ENCODE data around the gene RGMA. TPM values are rescaled to one million over a fixed set of nuclear protein-coding genes. Genes with fewer than 3 reads are reported as not detected.

The RGMA gene
- total RNA-seq, 6 experiments from 2014 or later = 0.06 to 0.32 (median 0.25) TPM; not detected in 2

DNA sequence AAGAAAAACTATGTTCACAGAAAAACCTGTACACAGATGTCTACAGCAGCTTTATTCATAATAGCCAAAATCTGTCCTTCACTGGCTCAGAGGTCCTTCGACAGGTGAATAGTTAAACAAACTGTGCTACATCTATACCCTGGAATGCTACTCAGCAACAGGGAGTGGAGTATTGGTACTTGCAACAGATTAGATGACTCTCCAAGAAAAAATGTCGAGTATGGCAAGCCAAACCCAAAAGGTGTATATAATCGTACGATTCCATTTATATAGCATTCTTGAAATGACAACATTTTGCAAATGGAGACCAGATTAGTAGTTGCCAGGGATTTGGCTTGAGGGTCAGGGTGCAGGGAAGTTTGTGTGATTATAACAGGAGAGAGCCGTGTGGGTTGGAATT lies 22.4 kb upstream of the RGMA start:
- Histone ChIP-seq H3K9me3 (no peaks in the 10 kb centered on the region), H3K4me1 (no peaks in the 10 kb centered on the region), H3K36me3 (no peaks in the 10 kb centered on the region), H3K27ac (no peak overlapping the region), H3K4me3 (no peak overlapping the region), H3K27me3 (no peaks in the 10 kb centered on the region)
- intact Hi-C loops (cut with DNase I) = no loop called here
- no peak for ATAC-seq
- no peak for TF ChIP-seq POLR2A (IDR thresholded peaks at IDR 0.05)
- TF ChIP-seq, protein P1, sequence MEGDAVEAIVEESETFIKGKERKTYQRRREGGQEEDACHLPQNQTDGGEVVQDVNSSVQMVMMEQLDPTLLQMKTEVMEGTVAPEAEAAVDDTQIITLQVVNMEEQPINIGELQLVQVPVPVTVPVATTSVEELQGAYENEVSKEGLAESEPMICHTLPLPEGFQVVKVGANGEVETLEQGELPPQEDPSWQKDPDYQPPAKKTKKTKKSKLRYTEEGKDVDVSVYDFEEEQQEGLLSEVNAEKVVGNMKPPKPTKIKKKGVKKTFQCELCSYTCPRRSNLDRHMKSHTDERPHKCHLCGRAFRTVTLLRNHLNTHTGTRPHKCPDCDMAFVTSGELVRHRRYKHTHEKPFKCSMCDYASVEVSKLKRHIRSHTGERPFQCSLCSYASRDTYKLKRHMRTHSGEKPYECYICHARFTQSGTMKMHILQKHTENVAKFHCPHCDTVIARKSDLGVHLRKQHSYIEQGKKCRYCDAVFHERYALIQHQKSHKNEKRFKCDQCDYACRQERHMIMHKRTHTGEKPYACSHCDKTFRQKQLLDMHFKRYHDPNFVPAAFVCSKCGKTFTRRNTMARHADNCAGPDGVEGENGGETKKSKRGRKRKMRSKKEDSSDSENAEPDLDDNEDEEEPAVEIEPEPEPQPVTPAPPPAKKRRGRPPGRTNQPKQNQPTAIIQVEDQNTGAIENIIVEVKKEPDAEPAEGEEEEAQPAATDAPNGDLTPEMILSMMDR (IDR thresholded peaks at IDR 0.05) = no peak
- WGBS (ENCODE audit: insufficient coverage, low coverage, low lambda C conversion rate, missing lambda C conversion rate) = 66% methylated on average over 5 of the region's 5 CpGs
- no peak for DNase-seq

DNA sequence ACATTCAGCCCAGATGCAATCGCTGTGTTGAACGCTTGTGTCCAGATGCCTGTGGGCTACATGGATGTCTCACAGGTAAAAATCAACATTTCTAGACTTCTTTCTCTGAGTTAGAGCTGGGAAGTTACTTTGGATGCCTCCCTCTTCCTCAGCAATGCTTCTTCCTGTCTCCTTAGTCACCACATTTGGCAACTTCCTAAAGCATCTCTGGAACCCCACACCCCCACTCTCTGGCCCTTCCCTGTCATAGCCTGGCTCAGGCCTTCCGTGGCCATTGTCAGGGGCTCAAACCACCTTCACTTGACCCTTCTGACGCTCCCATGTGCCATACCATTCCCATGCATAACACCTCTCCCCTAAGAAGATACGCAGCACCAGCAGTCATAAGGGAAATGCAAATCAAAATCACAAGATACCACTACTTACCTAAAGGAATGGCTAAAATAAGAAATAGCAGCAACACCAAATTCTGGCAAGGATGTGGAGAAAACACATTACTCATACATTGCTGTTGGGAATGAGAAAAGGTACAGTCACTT lies 21.6 kb upstream of the RGMA start:
- Histone ChIP-seq H3K4me1 (no peaks in the 10 kb centered on the region), H3K27ac (no peak overlapping the region), H3K36me3 (no peaks in the 10 kb centered on the region), H3K4me3 (no peak overlapping the region), H3K27me3 (no peaks in the 10 kb centered on the region), H3K9me3 (no peaks in the 10 kb centered on the region)
- ATAC-seq (no peak), DNase-seq (no peak)
- no peak for TF ChIP-seq POLR2A (IDR thresholded peaks at IDR 0.05)
- TF ChIP-seq, protein P1 (IDR thresholded peaks at IDR 0.05) = no peak
- 55% methylated on average over 5 of the region's 5 CpGs for WGBS (ENCODE audit: insufficient coverage, low coverage, low lambda C conversion rate, missing lambda C conversion rate)
- intact Hi-C loops (cut with DNase I) = no loop called here

DNA sequence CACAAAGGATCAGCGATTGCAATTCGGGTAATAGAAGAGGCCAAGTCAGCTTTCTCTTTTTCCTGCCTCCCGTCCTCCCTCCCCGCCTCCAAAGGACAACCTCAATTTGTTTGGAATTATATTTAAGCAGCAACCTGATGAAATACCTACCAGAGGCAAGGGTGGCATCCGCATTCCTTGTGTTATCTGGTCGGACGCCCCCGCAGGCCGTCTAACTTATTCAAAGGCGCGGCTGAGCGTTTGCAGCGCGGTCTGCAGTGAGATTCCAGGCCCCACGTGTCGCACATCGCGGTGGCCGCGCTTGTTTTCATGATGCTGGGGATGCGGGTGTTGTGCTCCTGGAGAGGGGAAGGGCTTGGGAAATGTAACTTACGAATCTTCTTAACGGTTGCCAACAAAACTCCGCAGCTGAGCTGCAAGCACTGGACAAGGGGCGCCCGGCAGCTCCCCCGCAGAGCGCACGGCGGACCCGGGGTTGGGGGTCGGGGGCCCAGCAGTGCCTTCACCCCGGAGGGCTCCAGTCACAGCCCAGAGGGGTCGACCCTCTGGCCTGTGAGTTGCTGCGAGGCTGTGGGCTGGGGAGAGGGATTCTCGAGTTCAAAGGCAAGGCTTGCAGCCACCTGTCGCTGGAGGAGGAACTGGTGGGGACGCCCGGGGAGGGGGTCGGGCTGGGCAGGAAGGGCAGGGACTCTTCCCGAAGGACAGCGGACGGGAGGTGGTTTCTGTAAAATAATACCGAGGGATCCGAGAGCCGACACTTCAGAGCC lies 20.5 kb upstream of the RGMA start:
- no peaks in the 10 kb centered on the region for H3K4me1 ChIP-seq
- H3K4me3 ChIP-seq = no peak overlapping the region
- no peak overlapping the region for H3K27ac ChIP-seq
- WGBS (ENCODE audit: insufficient coverage, low coverage, low lambda C conversion rate, missing lambda C conversion rate) = 12% methylated on average over 32 of the region's 46 CpGs
- ATAC-seq (no peak), DNase-seq (no peak)
- no peaks in the 10 kb centered on the region for H3K27me3 ChIP-seq
- H3K36me3 ChIP-seq = no peaks in the 10 kb centered on the region
- no peaks in the 10 kb centered on the region for H3K9me3 ChIP-seq
- intact Hi-C loops (cut with DNase I) = no loop called here
- no peak for TF ChIP-seq POLR2A (IDR thresholded peaks at IDR 0.05)
- TF ChIP-seq, protein P1 (IDR thresholded peaks at IDR 0.05) = no peak

DNA sequence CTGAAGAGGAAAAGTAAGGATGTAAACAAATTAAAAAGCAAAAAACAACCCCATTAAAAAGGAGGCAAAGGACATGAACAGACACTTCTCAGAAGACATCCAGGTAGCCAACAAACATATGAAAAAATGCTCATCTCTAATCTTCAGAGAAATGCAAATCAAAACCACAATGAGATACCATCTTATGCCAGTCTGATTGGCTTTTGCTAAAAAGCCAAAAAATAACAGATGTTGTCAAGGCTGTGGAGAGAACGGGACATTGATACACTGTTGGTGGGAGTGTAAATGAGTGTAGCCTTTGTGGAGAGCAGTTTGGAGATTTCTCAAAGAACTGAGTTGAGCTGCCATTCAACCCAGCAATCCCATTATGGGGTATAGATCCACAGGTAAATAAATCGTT lies 18.6 kb upstream of the RGMA start:
- no peak for TF ChIP-seq POLR2A (IDR thresholded peaks at IDR 0.05)
- TF ChIP-seq, protein P1 (IDR thresholded peaks at IDR 0.05) = no peak
- Histone ChIP-seq H3K9me3 (no peaks in the 10 kb centered on the region), H3K4me3 (no peak overlapping the region), H3K4me1 (no peaks in the 10 kb centered on the region), H3K36me3 (no peaks in the 10 kb centered on the region), H3K27me3 (no peaks in the 10 kb centered on the region), H3K27ac (no peak overlapping the region)
- no peak for DNase-seq
- intact Hi-C loops (cut with DNase I) = no loop called here
- 37% methylated on average over 2 of the region's 2 CpGs for WGBS (ENCODE audit: insufficient coverage, low coverage, low lambda C conversion rate, missing lambda C conversion rate)
- ATAC-seq = no peak

Data from right lobe of liver (tissue), 6 donors.